H1 (cell line): ENCODE measurements around the gene CHRDL2.

ENCODE experiments used
- ASH2L ChIP-seq: fragments of 200-600, 300-600 bp; sonication (generic); IDR thresholded peaks from one replicate; pipeline ENCODE4 v1.7.1; 2017; ENCODE audit warnings: low read length
- CTCF ChIP-seq, 3 experiments: IDR thresholded peaks; 1 replicate in 2 of 3; 2 replicates in 1 of 3; pipeline versions ENCODE4 v1.5.1 to v1.6.1; 2011; ENCODE audit warnings: low read length in 3 of 3, mild to moderate bottlenecking in 3 of 3, inconsistent platforms in 2 of 3, low read depth in 1 of 3, moderate library complexity in 1 of 3; ENCODE audit not compliant: insufficient read depth in 1 of 3; ENCODE audit errors: control extremely low read depth in 1 of 3
- EGR1 ChIP-seq: IDR thresholded peaks from 2 replicates; pipeline ENCODE4 v1.6.1; 2011; ENCODE audit warnings: low read depth, low read length, borderline replicate concordance
- FOSL1 ChIP-seq: IDR thresholded peaks from 2 replicates; pipeline ENCODE4 v1.6.1; 2011; ENCODE audit warnings: mild to moderate bottlenecking, low read depth, low read length, moderate library complexity; ENCODE audit not compliant: insufficient read depth
- GTF2F1 ChIP-seq: IDR thresholded peaks from 2 replicates; pipeline ENCODE4 v1.6.1; 2012; ENCODE audit warnings: low read depth, low read length, improper control_type of control experiment, borderline replicate concordance
- HDAC2 ChIP-seq, 2 experiments: fragments of 300-600 bp in 1 of 2; sonication (generic) in 1 of 2; IDR thresholded peaks; 2 replicates each; pipeline ENCODE4 v1.6.1; 2011 to 2012; ENCODE audit warnings: low read depth in 2 of 2, low read length in 2 of 2, mild to moderate bottlenecking in 2 of 2, moderate library complexity in 2 of 2, borderline replicate concordance in 1 of 2, inconsistent platforms in 1 of 2
- POLR2A ChIP-seq, 2 experiments: IDR thresholded peaks; 1 replicate in 1 of 2; 2 replicates in 1 of 2; pipeline ENCODE4 v1.6.1; 2011; ENCODE audit warnings: low read depth in 2 of 2, low read length in 2 of 2, mild to moderate bottlenecking in 2 of 2; ENCODE audit errors: control extremely low read depth in 1 of 2
- SIN3A ChIP-seq, 2 experiments: IDR thresholded peaks in 1 of 2; conservative IDR thresholded peaks in 1 of 2; 2 replicates each; pipeline ENCODE4 v1.6.1; 2011 to 2012; ENCODE audit warnings: low read length in 2 of 2, improper control_type of control experiment in 1 of 2, low read depth in 1 of 2, mild to moderate bottlenecking in 1 of 2
- SIRT6 ChIP-seq: IDR thresholded peaks from one replicate; pipeline ENCODE4 v1.7.1; 2012; ENCODE audit warnings: low read length, inconsistent platforms
- SIX5 ChIP-seq: IDR thresholded peaks from 2 replicates; pipeline ENCODE4 v1.6.1; 2011; ENCODE audit warnings: mild to moderate bottlenecking, low read depth, low read length
- SP2 ChIP-seq: IDR thresholded peaks from 2 replicates; pipeline ENCODE4 v1.6.1; 2012; ENCODE audit warnings: mild to moderate bottlenecking, low read length, inconsistent platforms

GRCh38 chr11:74689666-74690065 is 41.6 kb downstream of the CHRDL2 start:
- TF ChIP-seq EGR1: no peak
- no peak for TF ChIP-seq CTCF (IDR thresholded peaks at IDR 0.05; ENCODE audit: control extremely low read depth in 1 of 3, insufficient read depth in 1 of 3, low read depth in 1 of 3, low read length in 3 of 3)
- no peak for TF ChIP-seq ASH2L
- no peak for TF ChIP-seq POLR2A (IDR thresholded peaks at IDR 0.05; ENCODE audit: control extremely low read depth in 1 of 2, low read depth in 2 of 2, low read length in 2 of 2)
- no peak for TF ChIP-seq FOSL1
- no peak for TF ChIP-seq SIX5
- no peak for TF ChIP-seq HDAC2 (IDR thresholded peaks at IDR 0.05; ENCODE audit: borderline replicate concordance in 1 of 2, low read depth in 2 of 2, low read length in 2 of 2)
- no peak for TF ChIP-seq GTF2F1
- TF ChIP-seq SIRT6: no peak
- no peak for TF ChIP-seq SIN3A (conservative IDR thresholded peaks at IDR 0.05 in 1 of 2, IDR thresholded peaks at IDR 0.05 in 1 of 2; ENCODE audit: low read depth in 1 of 2, low read length in 2 of 2)
- no peak for TF ChIP-seq SP2
